DMS114 treated with DMSO at 0.1 percent for 48 hours (cell line): ENCODE measurements around the gene FARSA.
A peak's percentile ranks its signal among the peaks of the same experiment; 100 is the strongest.
"Not testable (repeated sequence)": the region's sequence is repeated elsewhere in the genome, so short reads cannot be mapped to it uniquely, and the experiment has no call there.

Source experiments
- DNase-seq: peaks from one replicate; lab custom pipeline; 2025; ENCODE audit not compliant: unreplicated experiment; lab: John Stamatoyannopoulos, UW

The FARSA gene

GRCh38 chr19:12933287-12934072, at the start of gene FARSA:
Gene FARSA (minus strand): TSS chr19:12933711. CDS start chr19:12933696, 15 bp downstream.
- DNase-seq: peak; percentile 62

GRCh38 chr19:12983091-12983490, 49.6 kb upstream of the FARSA start:
- no peak for DNase-seq

- no peak for DNase-seq
Measured at GRCh38 chr19:12982648-12983047, 49.1 kb upstream of the FARSA start.

- no peak for DNase-seq
Measured at GRCh38 chr19:12979974-12980373, 46.5 kb upstream of the FARSA start.

- not testable (repeated sequence) for DNase-seq
Measured at GRCh38 chr19:12976109-12976508, 42.6 kb upstream of the FARSA start.

- no peak for DNase-seq
Measured at GRCh38 chr19:12975221-12975741, 41.8 kb upstream of the FARSA start.

GRCh38 chr19:12974301-12975220, 41.0 kb upstream of the FARSA start:
- DNase-seq: no peak

- no peak for DNase-seq
Measured at GRCh38 chr19:12973236-12973635, 39.7 kb upstream of the FARSA start.

- no peak for DNase-seq
Measured at GRCh38 chr19:12970070-12970820, 36.7 kb upstream of the FARSA start.

GRCh38 chr19:12969292-12969988, 35.9 kb upstream of the FARSA start, which contains the start of gene DAND5:
Gene DAND5 (plus strand): TSS chr19:12969576. CDS start chr19:12969661, 85 bp downstream.
- DNase-seq: no peak

GRCh38 chr19:12967907-12968306, 34.4 kb upstream of the FARSA start:
- DNase-seq: no peak

- DNase-seq: no peak
Measured at GRCh38 chr19:12965812-12966135, 32.3 kb upstream of the FARSA start.

GRCh38 chr19:12965017-12965811, 31.7 kb upstream of the FARSA start:
- peak; percentile 30 for DNase-seq

- no peak for DNase-seq
Measured at GRCh38 chr19:12959481-12959880, 26.0 kb upstream of the FARSA start.

- not testable (repeated sequence) for DNase-seq
Measured at GRCh38 chr19:12957389-12957952, 24.0 kb upstream of the FARSA start.

GRCh38 chr19:12956446-12957388, 23.2 kb upstream of the FARSA start, which contains the start of gene GADD45GIP1:
Gene GADD45GIP1 (minus strand): TSS chr19:12957223. CDS start chr19:12957212, 11 bp downstream.
- peak; percentile 37 for DNase-seq

GRCh38 chr19:12955996-12956395, 22.5 kb upstream of the FARSA start:
- no peak for DNase-seq

GRCh38 chr19:12955575-12955974, 22.1 kb upstream of the FARSA start:
- DNase-seq: not testable (repeated sequence)
